ENCODE data around the gene KCNK7.

GRCh38 chr11:65629579-65629978 is 34.0 kb upstream of the KCNK7 start:
- TF ChIP-seq POU6F1 (CRISPR knock-in tag; IDR thresholded peaks at IDR 0.05; ENCODE audit: borderline replicate concordance, low read depth) = no peak
- no peak for TF ChIP-seq CREB5 (CRISPR knock-in tag; IDR thresholded peaks at IDR 0.05; ENCODE audit: low read depth)
- TF ChIP-seq PPARA (CRISPR knock-in tag; IDR thresholded peaks at IDR 0.05; ENCODE audit: borderline replicate concordance) = no peak
- TF ChIP-seq ZNF70 (CRISPR knock-in tag; IDR thresholded peaks at IDR 0.05) = no peak
- TF ChIP-seq TSHZ2 (CRISPR knock-in tag; IDR thresholded peaks at IDR 0.05) = no peak

Measured in SK-N-SH treated with all-trans-retinoic acid at 6 μM for 48 hours (cell line).